OCI-LY7 (cell line): ENCODE results near the gene PDE12.

Experiments used
- CTCF ChIP-seq: fragments of 200-600 bp; sonication (generic); conservative IDR thresholded peaks from 2 replicates; pipeline ENCODE4 v1.5.1; 2014; ENCODE audit warnings: mild to moderate bottlenecking, antibody characterized with exemption, low read length, moderate library complexity, mixed read lengths
- EZH2phosphoT487 ChIP-seq: fragments of 200-600 bp; sonication (generic); IDR thresholded peaks from 2 replicates; pipeline ENCODE4 v1.6.1; 2018; ENCODE audit warnings: low read depth, borderline replicate concordance, mild to moderate bottlenecking, mixed run types, antibody characterized with exemption, low read length, moderate library complexity, mixed read lengths

GRCh38 chr3:57530071-57530608 is 25.9 kb upstream of the PDE12 start:
- no peak for TF ChIP-seq CTCF
- TF ChIP-seq EZH2phosphoT487 = no peak
